Posterior vena cava (tissue), 2 donors: Measurements from ENCODE around the gene SEZ6. TPM values are rescaled to one million over a fixed set of nuclear protein-coding genes. Genes with fewer than 3 reads are reported as not detected.

Source experiments
- DNase-seq: peaks from one replicate; pipeline ENCODE4 v3.0.0-alpha.2; 2020; ENCODE audit warnings: low spot score
- intact Hi-C, 2 donors: fragments of 100-400 bp; cut with DNase I; formaldehyde crosslinking; loops; one replicate each; pipeline versions ENCODE4 v1.14.1 to v1.14.2; 2022 to 2023
- total RNA-seq, 2 donors: library from RNA; stranded (reverse); fragmentation: NEBNext Ultra II Directional; extraction: Animal tissue kit (Norgen Biotek cat#: 25700); gene quantifications; one replicate each; pipeline ENCODE4 v1.2.1, GENCODE V29; 2021
- donor health status: DM: yes; HTN: yes; CAD: no.
- donor health status: DM: yes; HTN: yes; CAD: no.

The SEZ6 gene
- total RNA-seq, 2 donors from 2014 or later, result not detected

DNA sequence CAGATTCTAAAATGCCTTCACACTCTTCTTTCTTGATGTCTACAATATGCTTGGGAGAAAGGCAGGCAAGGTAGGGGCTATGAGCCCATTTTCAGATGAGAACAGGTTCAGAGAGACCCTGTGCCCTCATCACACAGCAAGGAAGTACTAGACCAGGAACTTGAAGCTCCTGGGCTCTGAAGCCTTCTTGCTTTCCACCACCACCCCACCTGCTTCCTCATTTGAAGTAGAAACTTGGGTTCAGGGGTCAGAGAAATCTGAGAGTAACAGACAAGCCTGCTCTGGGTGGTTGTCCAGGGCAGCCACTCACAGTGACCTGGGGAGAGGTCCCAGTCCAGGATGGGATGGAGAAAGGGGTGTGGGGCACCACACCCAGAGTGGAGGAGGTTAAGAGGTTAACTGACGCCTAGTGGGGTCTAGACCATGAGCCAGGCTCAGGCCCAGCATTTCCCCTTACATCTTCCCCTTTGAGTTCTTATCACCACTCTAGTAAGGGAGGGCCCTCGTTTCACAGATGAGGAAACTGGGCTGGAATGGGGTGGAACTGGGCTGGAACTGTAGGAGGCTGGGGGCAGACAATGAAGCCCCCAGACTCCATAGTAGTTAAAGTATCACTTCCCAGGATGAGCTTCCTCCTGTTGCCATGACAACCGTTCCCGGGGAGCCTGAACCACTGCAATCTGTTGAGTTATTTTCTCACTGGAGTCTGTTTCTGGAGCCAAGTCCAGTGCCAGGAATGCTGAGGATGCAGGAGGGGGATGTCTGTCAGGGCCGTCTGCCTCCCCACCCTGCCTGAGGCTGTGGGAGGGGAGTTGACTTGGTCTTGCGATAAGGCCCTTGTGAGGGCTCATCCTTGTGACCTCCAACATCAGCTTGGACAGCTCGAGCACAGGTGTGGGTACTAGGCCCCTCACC is 38.4 kb downstream of the SEZ6 start:
- intact Hi-C loops, result loop anchor here (2.0 to 5.0 kb wide), 2 partner anchors 145 kb away; no protein-coding TSS in a partner anchor
- no peak for DNase-seq

DNA sequence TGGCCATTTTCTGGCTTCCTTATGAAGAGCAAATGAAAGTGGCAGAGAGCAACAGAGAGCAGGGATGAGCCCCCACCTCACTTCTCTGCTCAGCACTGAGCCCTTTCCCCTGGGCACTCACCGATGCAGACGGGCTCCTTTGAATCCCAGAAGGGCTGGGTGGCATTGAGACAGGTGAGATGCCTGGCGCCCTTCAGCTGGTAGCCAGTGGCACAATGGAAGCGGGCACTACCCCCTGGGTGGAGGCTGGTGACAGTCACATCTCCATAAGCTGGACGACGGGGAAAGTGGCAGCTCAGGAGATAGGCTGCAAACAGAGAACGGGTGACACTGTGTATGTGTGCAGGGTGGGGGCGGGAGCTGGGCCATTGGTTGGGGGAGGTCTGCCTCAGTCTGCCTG is 42.0 kb downstream of the SEZ6 start:
- DNase-seq, result peak; percentile 42
- intact Hi-C loops, result no loop called here

DNA sequence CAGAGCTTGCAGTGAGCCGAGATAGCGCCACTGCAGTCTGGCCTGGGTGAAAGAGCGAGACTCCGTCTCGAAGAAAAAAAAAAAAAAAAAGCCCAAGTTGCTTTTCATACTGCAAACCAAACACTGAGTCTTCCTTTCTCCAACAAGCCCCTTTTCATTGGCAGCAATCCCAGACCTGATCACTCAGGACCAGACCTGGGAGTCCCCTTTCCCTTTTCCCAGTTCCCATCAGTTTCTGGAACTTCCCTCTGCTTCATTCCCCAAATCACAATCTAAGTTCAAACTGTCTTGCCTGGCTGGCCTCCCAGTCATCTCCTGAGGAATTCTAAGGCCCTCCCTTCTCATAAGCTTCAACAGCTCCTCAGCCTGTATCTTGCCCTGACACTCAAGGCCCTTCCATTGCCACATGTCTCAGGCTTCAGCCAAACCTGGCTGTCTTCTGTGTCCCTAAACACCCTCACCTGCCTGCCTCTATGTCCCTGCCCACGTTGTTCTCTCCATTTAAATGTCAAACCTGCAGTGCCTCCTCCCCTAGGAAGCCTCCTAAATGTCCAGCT is 42.7 kb downstream of the SEZ6 start:
- peak; percentile 4 for DNase-seq
- intact Hi-C loops, result no loop called here

DNA sequence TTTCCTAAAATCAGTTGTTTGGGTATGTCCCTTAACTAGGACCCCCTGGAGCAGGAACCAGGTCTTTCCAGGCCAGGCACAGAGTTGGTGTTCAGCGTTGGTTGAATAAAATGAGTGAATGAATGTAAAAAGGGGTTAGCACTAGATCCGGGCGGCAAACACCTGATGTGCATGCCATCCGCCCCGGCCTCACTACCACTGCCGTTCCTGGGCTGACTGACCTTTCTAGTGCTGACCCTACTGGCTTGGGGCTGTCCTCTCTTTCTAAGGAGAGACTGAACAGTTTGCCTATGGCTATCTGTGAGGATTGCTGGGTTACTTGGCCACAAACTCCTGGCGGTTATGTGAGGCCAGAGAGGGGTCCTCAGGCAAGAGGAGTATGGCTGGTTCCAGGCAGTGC is 44.4 kb downstream of the SEZ6 start:
- DNase-seq, result peak; percentile 68
- intact Hi-C loops, result no loop called here

DNA sequence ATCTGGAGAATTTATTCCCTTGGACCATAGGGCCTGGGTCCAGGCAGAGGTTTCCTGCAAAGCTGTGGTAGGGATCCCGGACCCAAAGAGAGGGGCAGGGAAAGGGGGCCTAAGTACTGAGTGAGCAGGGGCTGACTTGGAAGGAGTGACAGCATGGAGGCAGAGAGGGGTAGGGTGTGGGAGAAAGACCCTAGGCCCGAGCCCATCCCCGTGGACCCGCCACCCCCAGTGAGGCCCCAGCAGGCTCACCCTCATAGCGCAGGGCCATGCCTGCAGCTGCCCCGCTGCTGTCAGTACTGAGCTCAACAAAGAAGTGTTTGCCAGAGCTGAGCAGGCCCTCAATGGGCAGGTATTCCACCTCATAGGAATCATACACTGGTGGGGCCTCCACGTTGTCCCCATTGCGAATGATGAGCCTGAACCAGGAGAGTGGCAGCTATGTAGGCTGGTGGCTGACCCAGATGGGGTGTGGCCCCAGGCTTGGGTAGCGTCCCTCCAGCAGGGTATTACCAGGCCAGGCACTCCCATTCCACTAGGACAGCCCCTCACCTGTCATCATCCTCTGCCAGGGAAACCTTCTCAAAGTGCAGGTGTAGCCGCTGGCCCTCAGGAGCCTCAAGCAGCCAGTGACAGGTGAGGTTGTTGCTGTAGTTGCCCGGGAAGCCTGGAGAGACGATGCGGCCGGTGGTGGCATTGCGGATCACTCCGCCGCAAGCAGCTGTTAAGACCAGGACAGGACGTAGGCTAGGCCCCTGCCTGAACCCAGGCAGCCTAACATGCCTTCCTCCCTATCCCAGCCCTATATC is 45.4 kb downstream of the SEZ6 start:
- intact Hi-C loops, result no loop called here

DNA sequence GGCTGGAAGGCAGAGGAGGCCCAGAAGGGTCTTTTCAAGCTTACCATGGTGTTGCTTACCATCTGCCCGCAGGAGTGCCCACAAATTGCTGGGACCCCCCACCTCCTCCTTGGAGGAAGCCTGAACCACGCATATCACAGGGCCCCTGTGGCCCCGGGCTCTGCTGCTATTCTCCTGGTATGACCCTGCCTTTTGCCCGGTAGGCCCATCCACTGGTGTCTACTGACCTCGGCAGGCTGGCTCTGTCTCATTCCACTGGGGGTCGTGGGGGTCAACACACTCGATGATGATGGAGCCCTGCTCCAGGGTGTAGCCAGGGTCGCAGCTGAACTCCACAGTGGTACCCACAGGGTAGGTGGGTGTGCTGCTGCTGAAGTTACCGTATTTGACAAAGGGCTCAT is 46.4 kb downstream of the SEZ6 start:
- no peak for DNase-seq
- intact Hi-C loops, result no loop called here

More for the DNA sequence above, 45.4 kb downstream of the SEZ6 start:
- peak; percentile 51 for DNase-seq

DNA sequence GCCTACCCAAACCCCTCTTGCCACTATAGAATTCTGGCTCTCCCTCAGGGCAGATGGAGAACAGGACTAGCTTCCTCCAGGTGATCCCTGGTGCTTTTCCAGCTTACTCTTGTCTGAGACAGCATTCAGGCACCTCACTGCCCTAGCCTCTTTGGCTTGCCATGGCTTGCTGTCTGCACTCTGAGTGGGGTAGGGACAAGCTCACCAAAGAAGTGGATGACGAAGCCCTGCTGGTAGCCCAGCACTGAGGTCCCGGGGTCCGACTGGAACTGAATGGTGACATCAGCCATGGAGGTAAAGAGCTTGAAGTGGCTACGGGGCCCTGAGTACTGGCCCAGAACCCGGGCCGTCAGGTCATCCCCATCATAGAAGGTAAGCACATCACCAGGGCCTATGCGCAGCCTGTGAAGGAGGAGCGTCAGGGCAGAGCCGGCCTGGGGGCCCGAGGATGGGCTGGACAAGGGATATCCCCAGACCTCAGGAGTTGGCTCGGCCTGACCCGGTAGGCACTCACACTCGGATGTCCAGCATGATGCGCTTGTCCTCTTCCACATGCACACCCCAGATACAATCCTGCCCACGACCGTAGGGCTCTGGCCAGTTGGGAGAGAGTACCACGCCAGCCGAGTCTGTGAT is 46.9 kb downstream of the SEZ6 start:
- DNase-seq, result peak; percentile 74
- intact Hi-C loops, result no loop called here

DNA sequence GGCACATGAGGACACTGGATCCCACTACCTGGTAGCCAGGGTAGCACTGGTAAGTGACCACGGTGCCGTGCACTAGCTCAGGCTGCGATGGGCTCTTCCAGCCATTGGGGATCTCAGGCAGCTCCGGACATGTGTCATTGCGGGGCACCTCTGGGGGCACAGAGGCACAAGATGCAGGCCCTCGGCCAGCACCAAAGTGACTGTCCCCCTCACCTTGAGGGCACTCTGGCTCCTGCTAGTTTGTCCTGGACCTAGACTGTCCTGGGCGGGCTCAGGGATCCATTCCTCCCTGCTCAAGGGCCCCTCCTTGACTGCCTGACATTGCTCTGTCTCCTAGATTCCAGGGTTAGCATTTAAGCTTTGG is 47.9 kb downstream of the SEZ6 start:
- intact Hi-C loops, result no loop called here

DNA sequence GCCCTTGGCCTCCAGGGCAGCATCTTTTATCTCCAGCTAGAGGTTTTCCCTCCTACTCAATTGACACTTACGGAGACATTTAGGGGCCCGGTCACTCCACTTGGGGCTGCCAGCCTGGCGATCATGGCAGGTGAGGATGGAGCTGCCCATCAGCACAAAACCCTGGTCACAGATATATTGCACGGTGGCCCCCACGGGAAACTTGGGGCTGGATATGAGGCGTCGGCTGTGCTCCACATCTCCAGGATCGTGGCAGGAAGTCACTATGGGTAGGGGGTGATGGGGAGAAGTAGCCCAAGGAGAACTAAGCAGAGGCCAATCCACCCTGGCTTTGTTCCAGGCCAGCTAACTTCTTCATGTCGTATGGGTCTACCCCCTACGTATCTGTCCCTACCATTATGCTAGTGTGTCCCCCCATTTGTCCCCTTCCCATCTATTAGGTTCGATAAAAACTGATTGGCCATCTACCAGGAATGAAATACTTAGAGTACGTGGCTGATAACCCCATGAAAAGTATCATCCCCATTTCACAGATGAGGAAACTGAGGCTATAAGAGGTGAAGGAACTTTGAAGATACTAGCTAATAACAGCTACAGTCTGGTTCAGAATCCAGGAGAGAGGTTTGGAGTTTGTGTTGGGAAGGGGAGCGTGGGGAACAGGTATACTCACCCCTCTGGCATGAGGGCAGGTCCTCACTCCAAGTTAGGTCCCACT is 48.4 kb downstream of the SEZ6 start:
- peak; percentile 64 for DNase-seq
- intact Hi-C loops, result no loop called here

More for the DNA sequence above, 47.9 kb downstream of the SEZ6 start:
- DNase-seq, result peak; percentile 57

DNA sequence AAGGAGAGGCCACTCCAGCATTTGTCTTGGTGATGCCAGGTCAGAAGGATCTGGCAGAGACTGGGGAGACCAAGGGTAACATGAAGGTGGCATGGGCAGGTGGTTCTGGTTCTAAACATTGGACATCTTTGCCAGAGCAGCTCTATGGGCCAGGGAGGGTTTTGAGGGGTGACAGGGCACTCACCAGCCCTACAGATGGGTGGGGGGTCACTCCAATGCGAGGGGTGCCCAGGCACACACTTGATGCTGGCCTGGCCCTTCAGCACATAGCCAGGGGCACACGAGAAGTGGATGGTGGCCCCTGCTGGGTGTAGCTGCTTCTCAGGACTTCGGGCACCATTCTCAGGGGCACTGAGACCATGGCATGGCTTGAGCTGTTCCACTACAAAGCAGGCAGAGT is 49.0 kb downstream of the SEZ6 start:
- peak; percentile 44 for DNase-seq
- intact Hi-C loops, result no loop called here

DNA sequence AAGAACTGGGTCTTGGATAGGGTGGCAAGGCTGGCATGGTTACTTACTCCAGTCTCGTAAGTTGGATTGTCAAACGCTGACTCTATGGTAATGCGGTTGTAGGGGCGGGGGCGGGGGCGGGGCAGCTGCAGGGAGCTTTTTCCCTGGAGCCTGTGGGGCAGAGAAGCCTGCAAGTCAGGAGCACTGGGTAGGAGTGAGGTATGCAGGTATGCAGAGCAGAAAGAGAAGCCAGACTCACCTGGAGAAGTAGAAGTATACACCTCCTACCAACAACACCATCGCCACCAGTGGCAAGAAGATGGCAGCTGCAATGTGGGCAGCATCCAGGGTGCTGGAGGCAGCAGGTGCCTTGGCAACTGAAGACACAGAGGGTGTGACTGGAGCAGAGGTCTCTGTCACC is 49.7 kb downstream of the SEZ6 start:
- intact Hi-C loops, result no loop called here

DNA sequence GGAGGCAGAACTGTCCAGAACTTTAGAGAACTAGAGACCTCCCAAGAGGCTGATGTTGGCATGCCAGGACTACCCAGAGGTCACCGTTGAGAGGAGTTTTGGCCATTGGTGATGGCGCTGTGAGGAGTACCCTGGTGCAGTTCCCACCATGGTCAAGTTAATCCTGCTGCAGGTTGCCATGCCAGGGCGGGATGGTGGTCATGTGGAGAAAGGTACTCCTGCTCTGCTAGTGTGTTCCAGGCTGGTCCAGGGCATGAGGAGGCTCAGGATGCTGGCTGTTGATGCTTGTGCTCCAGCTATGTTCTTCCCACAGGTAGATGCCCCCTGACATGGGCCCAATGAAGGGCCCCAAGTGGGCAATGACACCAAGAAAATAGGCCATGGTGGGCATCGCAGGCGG is 50.4 kb downstream of the SEZ6 start:
- DNase-seq, result no peak
- intact Hi-C loops, result no loop called here

More for the DNA sequence above, 49.7 kb downstream of the SEZ6 start:
- DNase-seq, result no peak

DNA sequence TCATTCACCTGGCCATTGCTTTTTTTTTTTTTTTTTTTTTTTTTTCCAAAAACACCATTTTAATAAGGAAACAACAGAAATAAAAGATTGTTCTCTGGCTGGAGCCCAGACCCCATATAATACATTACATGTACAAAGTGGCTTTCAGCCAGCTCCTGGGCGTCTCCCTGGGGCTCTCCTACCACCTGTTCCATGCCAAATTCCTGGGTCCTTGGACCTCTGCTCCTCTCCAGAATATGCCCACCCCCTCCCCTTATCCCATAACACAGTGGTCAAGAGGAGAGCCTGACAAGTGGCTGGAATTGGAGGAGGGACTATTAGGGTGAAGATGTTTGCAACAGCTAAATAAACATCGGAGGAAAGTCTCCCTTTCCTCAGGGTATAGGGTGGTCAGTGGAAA is 50.9 kb downstream of the SEZ6 start:
- intact Hi-C loops, result loop anchor here in 1 of 2 donors (5.0 kb wide), 1 partner anchor 48 kb away; no protein-coding TSS in a partner anchor
- no peak for DNase-seq

DNA sequence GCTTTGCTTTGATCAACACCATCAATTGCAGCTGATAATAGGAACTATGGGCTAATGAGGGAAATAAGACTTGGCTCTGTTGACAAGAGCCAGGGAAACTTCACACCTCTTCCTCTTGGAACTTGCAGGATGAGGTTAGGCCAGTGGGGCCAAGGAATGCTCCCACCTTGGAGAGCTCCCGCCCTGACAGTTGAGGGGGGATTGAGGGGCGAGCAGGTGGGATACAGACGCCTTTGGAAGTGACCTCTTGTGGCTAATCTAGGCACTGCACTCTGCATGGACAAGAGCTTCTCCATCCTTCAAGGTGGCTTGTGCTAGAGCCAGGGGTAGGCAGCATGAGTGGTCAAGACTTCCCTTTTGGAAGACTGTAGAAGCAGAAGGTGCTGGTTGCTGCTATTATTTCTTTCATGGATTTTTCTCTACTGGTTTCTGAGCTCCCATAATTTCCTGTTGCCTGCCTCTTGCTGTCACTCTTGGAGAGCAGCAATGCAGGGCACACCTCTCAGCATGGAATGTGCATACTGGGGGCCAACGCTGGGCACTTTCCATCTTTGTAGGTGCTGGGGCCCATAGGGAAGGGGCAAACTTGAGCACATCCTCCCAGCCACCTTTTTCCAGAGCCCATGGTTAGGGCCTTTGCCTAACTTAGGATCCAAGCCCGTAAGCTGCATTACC is 52.3 kb downstream of the SEZ6 start:
- intact Hi-C loops, result loop anchor here in 1 of 2 donors (5.0 kb wide), 1 partner anchor 46 kb away; no protein-coding TSS in a partner anchor
- DNase-seq, result no peak

DNA sequence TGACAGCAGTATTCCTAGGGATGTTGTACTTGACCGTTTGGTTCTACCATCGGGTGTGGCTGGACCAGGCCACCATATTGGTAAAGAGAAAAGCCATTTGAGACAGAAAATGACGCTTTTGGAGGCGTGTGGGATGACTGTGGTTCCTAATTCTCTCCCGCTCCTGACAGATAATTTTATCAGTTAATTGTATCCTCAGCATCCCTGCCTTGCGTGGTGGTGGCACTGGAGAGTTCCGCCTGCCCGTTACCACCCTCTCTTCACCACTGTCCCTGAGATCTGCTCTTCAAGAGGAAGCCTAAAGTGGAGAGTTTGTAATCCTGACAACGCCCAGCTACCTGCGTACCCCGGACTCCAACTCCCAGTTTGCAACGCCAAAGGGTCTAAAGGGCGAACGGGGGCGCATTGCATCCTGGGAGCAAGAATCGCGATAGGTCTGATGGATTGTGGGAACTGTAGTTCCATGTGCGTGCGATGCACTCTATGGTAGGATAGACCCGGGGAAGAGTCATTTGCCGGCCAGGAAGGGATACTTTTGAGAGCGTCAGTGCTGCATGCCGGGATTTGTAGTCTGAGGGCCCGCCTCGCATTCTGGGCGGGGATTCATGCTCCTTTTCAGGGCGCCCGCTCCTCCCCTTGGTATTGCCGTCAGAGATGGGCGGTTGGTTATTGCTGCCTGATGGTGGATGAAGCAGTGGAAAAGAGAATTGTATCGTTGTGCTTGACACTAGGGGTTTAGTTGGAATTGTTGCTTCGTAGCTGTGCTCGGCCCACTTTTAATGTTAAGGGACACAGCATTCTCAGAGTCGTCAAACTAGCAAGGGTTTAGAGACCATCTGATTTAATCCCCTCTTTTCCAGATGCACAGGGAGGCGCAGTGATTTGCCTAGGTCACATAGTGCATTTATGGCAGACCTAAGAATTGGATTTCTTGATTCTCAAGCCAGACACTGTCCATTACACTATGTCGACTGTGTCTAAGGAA is 53.5 kb downstream of the SEZ6 start:
- peak; percentile 98 for DNase-seq

DNA sequence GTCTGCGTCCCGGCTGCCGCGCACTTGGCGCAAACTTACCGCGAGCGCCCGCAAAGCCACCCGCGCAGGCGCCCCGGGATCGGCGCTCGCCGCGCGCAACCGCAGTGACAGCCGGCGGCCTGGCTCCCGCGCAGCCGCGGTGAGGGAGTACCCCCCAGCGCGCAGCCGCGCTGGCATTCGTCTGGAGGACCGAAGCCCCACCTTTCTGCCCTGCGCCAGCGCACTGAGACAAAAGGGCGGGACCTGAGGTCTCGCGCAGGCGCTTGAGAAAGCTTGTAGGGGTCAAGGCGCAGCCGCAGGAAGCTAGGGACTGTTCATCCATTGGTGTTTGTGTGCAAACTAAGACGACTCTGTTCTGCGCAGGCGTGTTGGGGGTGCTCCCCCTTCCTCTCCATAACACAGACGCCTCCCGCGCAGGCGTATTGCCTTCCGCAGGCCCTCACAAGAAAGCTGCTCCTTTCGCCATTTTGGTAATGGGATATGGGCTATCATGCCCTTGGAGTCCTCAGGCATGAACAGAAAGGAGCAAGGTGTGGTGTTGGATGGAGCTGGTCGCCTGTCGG is 54.3 kb downstream of the SEZ6 start, which contains the start of gene PHF12:
PHF12 (minus strand) TSS at position 91 of the 563 bp plus-strand sequence. CDS start 558 bp downstream, outside the sequence.
- peak; percentile 100 for DNase-seq
- intact Hi-C loops, result loop anchor here in 1 of 2 donors (5.0 kb wide), 1 partner anchor 44 kb away; no protein-coding TSS in a partner anchor

More for the DNA sequence above, 53.5 kb downstream of the SEZ6 start:
- intact Hi-C loops, result loop anchor here in 1 of 2 donors (5.0 kb wide), 1 partner anchor 45 kb away; no protein-coding TSS in a partner anchor
